ENCODE data around the gene ZBTB20.
A peak's percentile ranks its signal among the peaks of the same experiment; 100 is the strongest.

GRCh38 chr3:114362815-114363214, 784.3 kb downstream of the ZBTB20 start:
- TF ChIP-seq CTCF (IDR thresholded peaks at IDR 0.05; ENCODE audit: poor library complexity, severe bottlenecking) (peak; percentile 64), RAD21 (conservative IDR thresholded peaks at IDR 0.05) (peak; percentile 61), MXI1 (conservative IDR thresholded peaks at IDR 0.05; ENCODE audit: poor library complexity, severe bottlenecking) (no peak), EZH2 (IDR thresholded peaks at IDR 0.05; ENCODE audit: borderline replicate concordance, insufficient read depth, low read length, poor library complexity, severe bottlenecking) (no peak)

Data from neural cell (in vitro differentiated cells).